ENCODE data around the gene PPP2R3B.
"Not testable (repeated sequence)": the region's sequence is repeated elsewhere in the genome, so short reads cannot be mapped to it uniquely, and the experiment has no call there.

Gene PPP2R3B

DNA sequence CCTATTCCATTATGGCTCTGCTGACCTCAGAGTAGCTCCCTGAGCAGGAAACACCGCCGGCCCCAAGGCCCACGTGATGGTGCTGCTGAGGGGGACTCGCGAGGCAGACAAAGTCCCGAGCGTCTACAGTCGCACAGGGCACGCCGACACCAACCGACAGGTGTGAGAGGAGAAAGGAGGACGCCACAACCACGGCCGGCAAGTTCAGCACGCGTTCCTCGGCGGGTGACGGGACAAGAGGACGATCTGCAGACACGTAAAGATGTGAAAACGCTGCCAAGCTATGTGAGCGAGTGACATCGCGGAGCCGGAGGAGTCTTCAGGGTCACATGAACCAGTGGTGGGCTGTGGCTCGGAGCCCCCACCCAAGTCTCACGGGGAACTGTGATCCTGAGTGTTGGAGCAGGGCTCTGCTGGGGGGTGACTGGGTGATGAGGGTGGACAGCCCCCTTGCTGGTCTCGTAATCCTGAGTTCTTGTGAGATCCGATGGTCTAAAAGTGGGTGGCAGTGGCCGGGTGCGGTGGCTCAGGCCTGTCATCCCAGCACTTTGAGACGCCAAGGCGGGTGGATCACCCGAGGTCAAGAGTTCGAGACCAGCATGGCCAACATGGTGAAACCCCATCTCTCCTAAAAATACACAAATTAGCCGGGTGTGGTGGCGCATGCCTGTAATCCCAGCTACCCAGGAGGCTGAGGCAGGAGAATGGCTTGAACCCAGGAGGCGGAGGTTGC lies 34.0 kb downstream of the PPP2R3B start:
- DNase-seq, result no peak

DNA sequence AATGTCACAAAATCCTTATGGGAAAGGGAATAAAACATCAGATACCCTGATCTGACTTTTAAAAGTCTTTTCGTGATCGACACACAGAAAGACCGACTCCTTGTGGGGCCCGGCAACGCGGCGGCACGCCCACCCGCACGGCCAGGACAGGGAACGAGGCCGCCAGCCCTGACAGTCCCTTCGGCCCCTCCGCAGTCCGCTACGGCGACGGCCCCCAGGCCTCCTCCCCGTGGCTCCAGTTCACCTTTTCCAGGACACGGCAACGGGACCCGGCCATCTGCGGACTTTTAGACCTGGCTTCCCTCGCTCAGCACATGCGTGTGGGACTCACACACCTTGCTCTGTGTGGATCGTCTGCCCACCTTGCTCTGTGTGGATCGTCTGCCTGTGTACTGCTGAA lies 34.5 kb downstream of the PPP2R3B start:
- DNase-seq, result no peak

DNA sequence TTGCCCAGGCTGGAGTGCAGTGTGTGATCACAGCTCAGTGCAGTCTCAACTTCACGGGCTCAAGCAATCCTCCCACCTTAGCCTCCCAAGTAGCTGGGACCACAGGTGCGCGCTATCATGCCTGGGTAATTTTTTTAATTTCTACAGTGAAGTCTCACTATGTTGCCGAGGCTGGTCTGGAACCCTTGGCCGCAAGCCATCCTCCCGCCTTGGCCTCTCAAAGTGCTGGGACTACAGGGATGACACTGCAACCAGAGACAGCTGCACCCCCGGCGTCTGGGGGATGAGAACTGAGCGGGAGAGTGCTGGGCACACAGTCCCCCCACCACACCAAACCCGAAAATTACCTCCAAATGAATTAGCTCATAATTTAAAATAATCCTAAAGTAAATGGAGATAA lies 35.0 kb downstream of the PPP2R3B start:
- no peak for DNase-seq

DNA sequence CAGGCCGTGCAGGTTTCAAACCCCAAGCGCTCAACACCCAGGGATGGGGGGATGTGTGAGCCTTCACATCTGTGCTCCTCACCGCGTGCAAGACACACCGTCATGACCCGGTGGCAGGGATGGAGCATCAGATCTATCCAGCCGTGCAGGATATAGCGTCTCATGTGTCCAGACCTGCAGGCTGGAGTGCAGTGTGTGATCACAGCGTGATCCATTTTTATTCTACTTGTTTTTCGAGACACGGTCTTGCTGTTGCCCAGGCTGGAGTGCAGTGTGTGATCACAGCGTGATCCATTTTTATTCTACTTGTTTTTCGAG lies 35.4 kb downstream of the PPP2R3B start:
- DNase-seq, result not testable (repeated sequence)

DNA sequence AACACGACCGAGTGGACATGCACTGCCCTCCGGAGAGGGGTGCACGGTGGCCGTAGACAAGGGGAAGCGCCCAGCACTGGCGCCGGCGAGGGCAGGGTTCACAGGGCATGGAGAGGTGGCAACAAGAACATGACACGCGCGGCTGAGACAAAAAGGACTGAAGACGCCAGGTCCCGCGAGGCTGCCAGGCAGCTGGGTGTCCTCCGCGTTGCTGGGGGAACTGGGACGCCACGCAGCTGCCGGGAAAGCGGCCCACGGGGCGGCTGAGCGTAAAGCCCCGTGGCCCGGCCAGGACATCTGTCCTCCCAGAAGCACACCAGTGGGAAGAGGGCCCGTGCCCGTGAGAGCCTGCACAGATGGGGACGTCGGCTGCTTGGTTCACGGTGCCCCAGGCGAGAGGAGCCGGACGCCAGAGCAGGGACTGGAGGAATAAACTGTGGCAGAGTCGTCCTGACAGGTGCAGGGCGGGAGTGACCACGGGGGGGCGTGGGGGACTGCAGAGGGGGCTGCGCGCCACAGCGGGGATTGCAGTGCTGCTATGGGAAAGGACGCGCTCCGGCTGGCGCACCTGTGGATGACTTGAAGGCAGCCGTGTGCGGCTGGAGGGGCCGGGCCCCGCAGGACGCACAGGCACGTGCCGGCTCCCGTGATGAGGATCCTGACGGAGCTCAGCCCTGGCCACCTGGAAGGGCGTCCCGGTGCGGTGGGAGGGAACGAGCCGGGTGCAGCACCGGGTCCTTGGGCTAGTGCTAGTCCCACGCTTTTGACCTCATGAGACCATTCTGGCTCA lies 36.0 kb downstream of the PPP2R3B start:
- no peak for DNase-seq

DNA sequence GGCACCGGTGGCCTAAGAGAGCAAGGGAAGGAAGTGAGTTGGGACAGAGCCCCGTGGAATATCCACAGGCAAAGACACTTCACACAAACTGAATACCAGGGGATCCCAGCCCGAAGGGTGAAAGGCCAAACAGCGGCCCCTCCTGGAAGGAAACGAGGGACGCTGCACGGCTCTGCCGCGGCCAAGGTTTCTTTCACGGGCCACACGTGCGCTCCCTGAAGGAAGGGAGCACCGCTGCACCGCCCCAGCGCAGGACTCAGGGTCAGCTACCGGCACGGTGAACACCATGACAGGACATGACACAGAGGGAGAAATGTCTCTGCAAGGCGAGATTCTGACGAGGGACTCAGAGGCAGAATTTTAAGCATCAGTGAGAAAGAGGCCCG lies 36.6 kb downstream of the PPP2R3B start:
- DNase-seq, result no peak

DNA sequence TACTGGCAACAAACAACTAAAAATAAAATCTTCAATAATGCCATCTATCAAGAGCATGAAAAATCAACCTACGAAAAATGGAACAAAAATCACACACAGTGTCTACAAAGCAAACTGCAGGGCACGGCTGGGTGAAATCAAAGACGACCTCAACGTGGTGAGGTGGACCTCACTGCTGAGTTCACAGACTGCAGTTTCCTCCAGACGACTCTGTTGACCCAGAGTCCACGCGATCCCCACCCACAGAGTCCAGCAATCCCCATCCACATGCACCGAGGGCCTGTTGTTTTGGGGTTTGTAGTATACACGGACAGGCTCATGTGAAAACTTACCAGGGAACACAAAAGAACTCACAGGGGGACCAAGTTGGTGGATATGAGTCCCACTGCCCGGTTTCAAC lies 37.0 kb downstream of the PPP2R3B start:
- DNase-seq, result no peak

DNA sequence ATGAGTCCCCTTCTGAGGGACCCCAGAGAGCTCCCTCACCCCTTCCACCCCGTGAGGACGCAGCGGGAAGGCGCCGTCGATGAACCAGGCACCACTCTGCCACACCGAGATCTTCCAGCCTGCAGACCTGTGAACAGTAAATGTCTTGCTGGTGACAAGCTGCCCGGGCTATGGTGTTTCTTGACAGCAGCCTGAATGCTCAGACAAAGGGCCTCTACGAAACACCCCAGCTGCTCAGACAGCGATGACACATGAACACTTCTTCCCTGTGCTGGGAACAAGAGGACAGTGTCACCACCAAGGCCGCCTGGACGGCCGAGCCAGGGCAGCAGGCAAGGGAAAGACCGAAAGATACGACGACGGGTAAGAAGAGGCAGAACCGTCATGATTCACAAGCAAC lies 37.5 kb downstream of the PPP2R3B start:
- no peak for DNase-seq

DNA sequence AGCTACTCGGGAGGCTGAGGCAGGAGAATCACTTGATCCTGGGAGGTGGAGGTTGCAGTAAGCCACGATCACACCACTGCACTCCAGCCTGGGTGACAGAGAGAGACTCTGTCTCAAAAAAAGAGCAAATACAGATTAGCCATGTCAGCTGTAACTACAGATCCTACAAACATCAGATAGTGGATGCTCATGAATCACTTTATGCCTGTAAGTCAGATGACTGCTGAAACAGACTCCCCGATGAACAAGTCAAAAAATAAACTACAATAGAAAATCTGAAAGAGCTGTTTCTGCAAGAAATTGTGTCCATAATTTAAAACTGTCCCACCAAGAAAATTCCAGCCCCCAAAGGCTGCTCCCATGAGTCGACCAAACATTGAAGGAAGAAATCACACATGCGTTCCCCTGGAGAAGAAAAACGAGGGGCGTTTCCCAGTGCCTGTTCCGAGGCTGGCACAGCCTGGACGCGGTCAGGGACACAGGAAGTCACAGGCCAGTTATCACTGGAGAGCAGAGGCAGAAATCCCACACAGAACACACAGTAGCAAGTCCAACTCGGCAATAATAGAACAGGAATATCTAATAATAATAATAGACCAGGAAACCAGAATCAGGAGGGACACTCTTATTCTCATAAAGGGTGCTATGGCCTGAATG lies 38.1 kb downstream of the PPP2R3B start:
- no peak for DNase-seq

DNA sequence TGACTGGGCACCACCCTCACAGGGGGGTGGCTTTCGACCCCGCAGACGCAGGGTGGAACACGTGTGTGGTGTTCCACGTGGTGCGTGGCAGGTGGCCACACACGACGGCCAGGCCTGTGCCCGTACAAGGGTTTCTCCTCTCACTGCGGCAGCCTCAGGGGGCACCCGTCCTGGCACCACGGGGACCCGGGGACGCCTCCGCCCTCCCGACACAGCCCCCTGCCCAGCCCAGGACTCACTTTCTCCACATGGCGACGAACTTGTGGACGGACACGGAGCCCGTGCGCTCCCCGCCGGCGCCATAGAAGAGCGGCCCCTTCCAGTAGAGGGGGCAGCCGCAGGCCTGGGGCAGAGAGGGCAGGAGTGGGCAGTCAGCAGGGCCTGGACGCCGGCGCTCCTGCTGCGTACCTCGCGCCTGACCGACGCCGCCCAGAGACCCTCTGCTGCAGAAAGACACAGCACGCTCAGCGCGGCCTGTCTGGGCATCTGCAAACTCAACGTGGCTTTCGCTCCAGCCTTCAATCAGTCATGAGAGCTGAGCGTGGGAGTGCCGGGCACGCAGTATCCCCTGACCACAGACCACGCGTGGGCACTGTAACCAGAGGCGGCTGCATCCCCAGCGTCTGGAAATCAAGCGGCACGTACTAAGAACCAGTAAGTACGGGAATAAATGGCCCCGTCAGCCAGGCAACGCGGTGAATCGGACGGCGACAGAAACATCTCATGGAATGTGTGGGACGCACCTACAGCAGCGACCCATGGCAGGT lies 39.2 kb downstream of the PPP2R3B start:
- no peak for DNase-seq

DNA sequence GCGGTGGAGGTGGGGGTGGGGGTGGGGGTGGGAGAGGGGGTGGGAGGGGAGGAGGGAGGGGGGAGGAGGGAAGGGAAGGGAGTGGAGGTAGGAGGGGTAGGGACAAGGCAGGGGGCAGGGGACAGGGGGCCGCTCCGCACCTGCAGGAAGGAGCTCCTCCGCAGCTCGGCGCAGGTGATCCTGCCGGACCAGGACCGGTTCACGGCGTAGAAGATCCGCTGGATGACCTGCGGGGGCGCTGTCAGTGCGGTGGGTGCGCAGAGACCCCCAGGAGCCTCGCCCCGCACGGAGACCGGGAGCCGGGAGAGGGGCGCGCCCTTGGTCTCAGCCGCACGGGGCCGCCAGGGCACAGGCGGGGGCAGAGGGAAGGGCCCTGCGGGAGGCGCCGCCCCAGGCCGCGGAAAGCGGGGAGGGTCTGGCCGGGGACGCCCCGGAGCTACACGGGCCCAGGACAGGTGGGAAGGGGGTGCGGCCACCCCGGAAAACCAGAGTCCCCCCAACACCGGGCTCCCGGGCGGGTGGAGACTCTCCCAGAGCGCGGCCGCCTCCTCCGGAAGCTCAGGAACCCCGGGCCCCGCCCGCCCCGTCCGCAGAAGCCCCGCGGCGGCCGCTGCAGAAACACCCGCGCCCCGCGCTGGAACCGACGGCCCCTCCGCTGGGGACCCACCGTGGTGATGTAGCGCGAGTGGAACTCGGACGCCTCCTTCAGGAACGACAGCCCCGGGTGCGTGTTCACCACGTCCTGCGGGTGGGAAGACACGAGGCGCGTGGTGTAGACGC lies 40.5 kb downstream of the PPP2R3B start:
- no peak for DNase-seq

DNA sequence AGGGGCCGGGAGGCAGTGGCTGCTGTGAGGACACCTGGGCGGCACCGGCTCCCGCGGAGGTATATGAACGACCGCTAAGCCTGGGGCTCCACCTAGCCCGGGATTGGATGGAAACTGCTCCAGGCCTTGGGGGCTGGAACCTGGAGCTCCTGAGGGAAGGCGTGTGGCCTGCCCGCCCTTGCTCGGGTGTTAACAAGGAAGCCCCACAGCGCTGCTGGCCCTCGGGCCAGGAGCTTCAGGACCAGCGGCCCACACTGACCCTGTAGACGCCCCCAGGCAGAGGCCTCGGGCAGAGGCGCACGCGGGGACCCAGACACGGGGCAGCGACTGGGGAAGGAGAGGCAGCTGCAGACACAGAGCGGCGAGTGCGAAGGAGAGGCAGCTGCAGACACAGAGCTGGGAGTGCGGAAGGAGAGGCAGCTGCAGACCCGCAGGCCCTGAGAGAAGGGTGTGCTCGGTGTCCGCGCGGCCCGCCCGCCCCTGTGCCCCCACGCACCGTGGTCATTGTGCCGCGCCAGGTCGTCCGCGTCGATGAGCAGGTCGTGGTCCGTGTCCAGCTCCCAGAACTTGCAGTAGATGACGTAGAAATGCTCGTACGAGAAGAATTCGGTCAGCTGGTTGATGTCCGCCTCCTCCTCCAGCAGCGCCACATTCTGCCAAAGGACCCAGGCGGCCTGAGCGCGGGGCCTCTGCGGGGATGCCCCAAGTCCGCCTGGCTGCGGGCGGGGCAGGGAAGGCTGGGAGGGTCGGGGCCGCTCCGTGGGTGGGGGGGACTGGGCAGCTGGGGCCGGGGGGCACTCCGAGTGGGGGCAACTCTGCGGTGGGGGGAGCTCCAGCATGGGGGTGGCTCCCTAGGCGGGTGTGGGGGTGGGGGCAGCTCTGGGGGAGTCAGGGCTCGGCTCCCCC lies 41.4 kb downstream of the PPP2R3B start:
- no peak for DNase-seq

DNA sequence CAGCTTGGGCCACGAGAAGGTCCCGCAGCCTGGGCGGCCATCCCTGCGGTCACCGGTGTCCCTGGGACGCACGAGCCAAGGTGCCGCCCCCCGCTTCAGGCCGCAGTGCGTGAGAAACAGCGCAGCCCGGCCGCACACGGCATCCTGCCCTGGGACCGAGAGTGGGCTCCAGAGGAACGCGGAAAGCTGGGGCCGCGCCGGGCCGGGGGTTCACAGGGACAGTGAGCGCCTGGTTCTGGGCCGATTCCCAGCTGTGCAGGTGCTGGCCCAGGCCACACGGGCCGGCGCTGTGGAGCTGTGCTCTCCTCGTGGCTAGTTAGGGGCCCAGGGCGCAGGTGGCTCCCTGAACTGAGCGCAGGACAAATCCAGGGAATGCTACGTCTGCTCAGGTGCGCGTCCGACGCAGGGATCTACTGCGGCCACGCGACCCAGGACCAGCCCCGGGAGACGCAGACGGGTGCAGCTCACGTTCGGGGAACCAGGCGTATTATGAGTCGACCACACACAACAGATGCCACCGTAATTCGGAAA lies 42.3 kb downstream of the PPP2R3B start:
- no peak for DNase-seq

DNA sequence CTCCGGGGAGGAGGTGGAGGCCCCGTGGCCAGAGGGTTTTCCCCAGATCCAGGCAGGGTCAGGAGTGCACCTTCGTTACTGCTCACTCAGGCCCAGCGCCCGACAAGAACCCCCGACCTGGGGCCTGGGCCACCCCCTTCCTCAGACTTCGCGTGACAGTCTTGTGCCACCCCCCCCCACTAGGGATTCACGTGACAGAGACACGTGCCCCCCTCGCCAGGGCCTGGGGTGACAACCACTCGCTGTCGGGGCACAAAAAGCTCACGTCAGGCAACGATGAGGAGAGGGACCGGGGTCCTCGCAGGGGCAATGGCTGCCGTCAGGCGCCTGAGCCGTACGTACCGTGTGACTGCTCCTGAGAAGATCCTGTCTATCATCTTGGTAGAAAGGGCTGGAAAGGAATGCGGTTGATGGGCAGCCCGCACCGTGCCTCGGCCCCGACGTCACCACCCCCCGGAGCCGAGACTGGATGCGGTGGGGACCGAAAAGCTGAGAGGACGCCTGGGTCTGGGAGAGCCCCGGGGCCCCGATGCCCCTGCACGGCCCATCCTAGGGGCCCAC lies 45.1 kb downstream of the PPP2R3B start:
- DNase-seq, result no peak

DNA sequence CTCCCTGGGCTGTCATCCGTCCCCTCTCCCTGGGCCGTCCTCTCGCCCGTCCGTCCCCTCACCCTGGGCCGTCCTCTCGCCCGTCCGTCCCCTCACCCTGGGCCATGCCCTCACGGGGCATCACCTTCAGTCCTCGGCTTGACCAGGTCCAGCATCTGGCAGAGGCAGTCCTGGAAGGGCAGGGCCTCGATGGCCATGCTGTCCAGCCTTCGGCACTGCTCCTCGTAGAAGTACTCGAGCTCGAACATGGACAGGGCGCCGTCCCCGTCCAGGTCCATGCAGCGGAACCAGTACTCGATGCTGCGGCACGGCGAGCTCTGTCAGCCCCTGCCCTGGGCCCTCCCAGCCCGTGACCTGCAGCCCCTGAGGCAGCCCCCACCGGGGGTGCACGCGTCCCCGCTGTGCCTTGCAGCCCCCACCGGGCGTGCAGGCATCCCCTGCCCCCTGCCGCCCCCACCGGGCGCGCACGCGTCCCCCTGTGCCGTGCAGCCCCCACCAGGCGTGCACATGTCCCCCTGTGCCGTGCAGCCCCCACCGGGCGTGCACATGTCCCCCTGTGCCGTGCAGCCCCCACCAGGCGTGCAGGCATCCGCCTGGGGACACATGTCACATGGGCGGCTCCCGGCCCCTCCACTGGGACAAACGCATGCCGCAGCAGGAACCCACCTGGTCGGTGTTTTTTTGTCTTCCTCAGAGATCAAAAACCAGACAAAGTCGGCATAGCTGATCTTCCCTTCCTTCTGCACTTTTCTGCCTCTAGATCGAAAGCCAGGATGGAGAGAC lies 45.9 kb downstream of the PPP2R3B start:
- DNase-seq, result no peak

DNA sequence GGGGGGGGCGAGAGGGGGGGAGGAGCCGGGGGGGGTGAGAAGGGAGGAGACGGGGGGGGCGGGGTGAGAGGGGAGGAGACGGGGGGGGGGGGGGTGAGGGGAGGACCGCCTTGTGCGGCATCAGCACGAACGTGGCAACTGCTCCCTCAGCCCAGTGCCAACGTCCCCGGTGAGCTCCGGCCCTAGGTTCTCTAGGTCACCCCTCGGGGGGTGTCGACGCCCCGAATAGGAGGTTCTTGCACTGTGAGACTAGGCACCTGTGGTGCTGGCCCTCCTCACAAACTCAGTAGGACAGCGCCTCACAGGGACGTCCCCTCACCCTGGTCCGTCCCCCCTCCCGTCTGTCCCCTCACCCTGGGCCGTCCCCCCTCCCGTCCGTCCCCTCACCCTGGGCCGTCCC lies 46.6 kb downstream of the PPP2R3B start:
- no peak for DNase-seq

DNA sequence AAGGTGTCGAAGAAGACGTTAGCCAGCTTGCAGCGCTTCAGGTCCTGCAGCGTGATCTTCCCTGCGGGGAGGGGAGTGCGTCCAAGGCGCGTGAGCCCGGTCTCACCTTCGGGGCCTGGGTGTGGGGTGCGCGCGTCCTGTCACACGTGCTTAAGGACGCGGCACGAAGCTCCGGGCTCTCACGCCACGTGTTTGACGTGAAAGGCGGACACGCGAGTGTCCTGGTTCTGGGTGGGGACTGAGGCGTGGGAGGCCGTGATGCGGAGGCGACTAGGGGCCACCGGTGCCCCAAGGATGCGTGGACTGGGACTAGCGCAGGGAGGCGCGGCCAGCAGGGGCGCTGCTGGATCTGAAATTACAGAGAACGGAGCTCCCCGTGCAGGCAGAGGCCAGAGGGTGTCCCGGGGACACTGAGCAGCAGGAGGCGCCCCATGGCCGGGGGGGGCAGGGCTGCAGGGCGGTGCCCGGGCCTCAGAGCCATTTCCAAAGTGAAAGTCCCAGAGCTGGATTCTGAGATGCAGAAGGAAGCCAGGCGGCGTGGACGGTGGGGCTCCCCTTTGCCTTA lies 47.8 kb downstream of the PPP2R3B start:
- no peak for DNase-seq

DNA sequence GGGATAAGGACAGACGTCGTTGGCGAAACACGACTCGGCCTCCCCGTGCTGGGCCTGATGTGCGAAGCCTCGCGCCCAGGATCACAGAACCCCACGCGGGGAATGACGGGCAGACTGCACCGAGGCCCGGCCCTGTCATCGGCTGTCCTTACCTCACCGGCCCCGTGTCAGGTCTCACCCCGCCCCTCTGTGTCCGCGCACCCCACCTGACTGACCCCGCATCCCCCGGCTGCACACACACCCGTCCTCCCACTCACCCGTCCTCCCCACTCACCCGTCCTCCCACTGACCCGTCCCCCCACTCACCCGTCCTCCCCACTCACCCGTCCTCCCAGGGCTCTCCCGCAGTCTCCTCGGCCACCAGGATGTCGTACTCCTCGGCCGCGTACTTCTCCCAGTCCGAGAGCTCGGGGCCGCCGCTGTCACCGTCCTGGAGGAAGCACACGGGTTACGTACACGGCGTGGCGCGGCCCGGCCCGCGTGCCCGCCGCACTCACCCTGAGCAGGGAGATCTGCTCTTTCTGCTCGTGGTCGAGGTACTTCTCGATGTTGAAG lies 48.3 kb downstream of the PPP2R3B start:
- DNase-seq, result no peak

DNA sequence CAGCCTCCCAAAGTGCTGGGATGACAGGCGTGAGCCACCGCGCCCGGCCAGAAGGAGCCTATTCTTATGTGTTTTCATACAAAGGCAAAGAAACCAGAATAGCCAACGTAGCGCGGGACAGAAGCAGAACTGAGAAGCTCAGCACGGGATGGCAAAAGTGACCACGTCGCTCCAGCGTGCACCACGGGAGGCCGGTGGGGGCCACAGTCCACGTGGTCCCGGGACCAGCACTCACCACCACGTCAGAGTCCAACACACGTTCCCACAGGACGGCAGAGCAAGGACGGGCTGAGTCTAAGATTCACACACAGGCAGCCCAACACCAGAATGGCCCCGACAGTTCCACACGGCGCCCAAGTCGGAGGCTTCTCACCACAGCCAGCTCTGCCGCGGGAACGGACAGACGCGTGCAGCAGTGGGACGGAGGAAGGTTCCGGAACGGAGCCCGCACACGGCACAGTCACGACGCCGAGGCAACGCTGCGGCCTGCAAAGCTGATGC lies 49.3 kb downstream of the PPP2R3B start:
- no peak for DNase-seq

Measured in NCI-H1417 (cell line).